HG03354 (cell line): Measurements from ENCODE around the gene PPP1R15B.
"Not testable (repeated sequence)": the region's sequence is repeated elsewhere in the genome, so short reads cannot be mapped to it uniquely, and the experiment has no call there.

Experiments
- ATAC-seq: cut with Tn5 transposase; IDR thresholded peaks from one replicate; pipeline ENCODE4 v1.9.1; 2021; ENCODE audit warnings: mild to moderate bottlenecking; ENCODE audit not compliant: unreplicated experiment, poor library complexity, severe bottlenecking

PPP1R15B gene

DNA sequence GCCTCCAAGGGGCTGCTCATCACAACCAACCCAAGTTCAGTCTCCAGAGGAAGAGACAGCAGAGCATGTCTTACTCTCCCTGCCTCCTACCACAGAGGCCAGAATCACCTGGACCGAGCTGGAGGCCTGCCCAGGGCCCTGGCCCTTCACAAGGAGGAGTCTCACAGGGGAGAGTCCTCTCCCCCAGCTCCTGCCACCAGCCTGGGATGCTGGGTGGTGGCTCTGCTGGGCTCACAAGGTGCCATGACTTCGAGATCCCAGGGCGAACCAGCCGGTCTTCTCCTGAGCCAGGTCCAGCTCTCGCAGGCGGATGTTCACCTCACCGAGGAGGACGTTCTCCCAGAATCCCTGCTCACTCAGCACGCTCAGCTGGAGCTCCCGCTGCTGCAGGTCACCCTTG, 13.0 kb upstream of the PPP1R15B start:
- no peak for ATAC-seq

DNA sequence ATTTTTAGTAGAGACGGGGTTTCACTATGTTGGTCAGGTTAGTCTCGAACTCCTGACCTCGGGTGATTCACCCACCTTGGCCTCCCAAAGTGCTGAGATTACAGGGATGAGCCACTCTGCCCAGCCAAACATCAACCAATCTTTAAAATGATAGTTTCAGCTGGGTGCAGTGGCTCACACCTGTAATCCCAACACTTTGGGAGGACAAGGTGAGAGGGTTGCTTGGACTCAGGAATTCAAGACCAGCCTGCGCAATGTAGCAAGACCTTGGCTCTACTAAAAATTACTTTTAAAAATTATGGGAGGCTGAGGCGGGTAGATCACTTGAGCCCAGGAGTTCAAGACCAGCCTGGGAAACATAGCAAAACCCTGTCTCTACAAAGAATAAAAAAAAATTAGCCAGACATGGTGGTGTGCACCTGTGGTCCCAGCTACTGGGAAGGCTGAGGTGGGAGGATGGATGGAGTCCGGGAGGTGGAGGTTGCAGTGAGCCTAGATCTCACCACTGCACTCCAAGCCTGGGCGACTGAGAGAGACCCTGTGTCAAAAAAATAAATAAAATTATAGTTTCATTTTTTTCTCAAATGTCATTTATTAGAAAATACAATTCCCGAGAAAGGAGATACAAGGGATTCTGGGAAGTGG, 10.6 kb upstream of the PPP1R15B start:
- not testable (repeated sequence) for ATAC-seq

DNA sequence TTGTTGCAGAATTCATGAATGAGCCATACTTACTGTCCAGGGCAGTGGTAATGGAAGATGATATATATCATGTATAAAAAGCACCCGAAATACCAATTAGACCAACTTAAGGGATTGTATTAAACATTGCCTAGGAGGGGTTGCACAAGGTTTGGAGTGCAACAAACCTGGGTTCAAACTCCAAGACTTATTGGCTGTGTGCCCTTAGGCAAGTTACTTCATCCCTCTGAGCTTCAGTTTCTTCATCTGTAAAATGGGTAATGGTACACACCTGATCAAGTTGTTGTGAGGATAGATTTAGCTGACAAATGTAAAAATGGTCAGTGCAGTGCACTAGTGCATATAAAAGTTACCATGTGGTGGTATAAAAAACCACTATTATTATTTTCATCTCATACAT, 9.8 kb upstream of the PPP1R15B start:
- no peak for ATAC-seq

DNA sequence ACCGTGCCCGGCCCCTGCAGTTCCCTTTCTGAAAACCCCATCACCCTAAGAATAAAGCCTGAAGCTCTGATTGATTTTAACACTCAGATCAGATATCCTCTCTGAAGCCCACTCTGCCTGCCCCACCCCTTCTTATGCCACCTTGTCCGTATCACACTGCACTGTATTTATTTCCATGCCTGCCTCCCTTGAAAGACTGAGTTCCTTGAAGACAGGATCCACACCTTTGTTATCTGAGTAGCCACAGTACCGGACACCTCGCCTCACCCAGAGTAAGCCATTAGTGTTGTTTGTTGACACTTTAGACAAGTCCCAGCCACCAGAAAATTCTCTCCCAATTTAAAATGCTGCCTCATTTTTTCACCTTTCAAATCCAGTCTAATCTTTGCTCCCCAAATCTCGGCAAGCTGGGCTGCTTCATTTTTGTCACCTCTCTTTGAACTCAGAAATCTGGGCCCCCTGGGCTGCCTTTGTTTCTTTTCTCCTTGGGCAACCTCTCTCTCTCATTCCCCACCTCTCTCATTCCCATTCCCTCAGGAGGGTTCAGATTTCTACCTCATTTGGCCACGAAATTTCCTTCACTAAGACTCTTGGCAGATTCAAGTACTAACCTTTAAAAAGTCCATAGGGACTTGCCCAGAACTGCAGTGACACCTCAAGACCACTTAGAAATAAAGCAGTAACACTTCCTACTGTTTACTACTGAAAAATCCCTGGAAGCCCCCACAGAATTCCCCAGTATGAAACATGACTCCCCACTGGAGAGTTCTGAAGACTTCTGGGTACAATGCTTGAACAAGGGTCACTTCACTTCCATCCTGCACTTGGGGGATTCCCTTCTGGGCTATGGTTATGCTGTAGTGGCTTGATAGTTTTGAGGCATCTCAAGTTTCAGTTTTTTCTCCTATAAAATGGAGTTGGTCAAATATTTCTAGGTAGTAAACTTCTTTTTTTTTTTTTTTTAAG, 8.7 kb upstream of the PPP1R15B start:
- no peak for ATAC-seq

DNA sequence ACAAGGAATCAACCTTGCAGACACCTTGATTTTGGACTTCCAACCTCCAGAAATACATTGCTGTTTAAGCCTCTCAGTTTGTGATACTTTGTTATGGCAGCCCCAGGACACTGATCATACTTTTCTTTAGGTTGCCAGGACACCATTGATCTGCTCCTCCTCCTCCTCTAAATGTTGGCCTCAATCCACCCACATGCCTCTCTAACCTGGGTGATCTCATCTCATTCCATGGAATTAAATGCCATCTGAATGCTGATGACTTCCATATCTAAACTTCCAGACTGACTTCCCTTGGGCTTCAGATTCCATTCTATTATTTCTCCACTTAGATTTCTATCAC, 7.4 kb upstream of the PPP1R15B start:
- ATAC-seq: no peak

DNA sequence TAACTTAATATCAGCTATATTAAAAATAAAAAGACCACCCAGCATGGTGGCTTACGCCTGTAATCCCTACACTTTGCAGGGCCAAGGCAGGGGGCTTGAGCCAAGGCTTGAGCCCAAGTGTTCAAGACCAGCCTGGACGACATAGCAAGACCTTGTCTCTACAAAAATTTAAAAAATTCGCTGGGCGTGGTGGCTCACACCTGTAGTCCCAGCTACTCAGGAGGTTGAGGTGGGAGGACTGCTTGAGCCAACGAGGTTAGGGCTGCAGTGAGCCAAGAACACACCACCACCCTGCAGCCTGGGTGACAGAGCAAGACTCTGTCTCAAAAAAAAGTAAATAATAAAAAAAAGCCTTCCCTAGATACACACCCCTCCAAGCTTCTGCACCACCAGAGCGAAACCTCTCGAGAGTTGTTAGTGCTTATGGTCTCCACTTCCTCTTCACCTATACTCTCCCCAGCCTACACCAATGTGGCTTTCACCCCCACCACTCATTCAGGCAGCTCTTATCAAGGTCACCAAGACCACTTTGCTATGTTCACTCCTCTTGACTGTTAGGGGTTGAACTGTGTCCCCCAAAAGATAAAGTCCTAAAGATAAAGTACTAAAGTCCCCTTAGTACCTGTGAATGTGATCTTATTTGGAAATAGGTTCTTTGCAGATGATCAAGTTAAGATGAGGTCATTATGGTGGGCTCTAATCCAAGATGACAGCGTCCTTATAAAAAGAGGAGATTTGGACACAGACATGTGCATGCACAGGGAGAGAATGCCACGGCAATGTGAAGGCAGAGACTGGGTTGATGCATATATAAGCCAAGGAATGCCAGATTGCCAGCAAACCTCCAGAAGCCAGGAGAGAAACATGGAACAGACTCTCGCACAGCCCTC, 6.8 kb upstream of the PPP1R15B start:
- ATAC-seq: no peak

DNA sequence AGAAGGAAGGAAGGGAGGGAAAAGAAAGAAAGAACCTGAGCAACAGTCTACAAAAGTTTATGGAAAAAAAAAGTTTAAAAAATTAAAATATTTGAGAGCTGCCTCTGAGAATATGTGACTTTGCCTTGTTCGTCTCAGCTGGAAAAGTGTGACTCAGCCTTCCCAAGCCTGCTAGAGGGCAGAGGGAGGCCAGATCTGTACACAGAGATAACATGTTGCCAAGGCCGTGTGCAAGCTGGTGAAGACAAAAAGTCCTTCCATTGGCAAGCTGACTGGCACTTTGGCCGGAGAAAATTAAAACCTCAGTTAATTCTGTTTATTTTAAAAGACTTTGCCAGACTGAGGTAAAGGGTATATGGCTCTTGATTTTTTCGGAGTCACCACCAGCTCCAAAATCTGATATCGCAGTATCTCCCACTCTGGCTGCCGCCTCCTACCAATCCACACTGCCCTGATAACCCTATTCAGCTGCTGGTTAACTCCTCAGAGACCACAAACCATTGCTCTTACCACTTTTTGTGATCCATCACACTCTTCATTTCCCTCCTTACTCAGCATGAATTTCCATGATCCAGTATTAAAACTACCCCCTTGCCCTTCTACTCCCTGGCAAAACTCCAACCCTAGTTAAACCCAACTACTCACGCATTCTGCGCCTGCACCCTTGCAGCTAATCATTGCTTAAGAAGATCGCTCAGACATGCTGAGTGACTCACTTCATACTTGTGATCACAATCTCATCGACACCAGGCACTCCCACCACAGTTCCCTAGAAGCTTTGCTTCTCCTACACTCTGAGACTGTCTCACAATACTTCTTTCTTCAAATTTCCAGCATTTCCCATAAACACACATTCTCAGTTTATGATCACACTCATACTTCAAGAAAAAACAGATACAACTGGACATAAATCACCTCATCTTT, 5.7 kb upstream of the PPP1R15B start:
- ATAC-seq: no peak

DNA sequence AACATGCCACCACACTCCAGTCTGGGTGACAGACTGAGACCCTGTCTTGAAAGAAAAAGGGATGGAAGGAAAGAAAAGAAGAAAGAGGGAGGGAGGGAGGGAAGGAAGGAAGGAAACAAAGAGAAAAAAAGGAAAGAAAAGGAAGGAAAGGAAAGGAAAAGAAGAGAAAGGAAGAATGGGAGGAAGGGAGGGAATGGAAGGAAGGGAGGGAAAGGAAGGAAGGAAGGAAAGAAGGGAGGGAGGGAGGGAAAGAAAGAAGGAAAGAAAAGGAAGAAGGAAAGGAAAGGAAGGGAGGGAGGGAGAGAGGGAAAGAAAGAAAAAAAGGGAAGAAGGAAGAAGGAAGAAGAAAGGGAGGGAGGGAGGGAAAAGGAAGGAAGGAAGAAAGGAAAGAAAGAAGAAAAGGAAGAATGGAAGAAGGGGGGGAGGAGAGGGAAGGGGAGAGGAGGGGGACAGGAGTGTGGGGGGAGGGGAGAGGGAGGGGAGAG, 5.0 kb upstream of the PPP1R15B start:
- ATAC-seq: no peak

DNA sequence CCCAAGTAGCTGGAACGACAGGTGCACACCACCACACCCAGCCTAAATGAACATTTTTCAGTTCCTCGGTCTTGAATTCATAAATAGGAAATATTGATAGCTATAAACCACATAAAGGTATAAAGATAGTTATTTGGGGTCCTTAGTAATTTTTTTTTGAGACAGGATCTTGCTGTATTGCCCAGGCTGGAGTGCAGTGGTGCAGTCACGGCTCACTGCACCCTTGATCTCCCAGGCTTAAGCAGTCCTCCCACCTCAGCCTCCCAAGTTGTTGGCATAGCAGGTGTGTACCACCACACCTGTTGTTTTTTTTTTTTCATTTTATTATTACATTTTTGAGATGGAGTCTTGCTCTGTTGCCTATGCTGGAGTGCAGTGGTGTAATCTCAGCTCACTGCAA, 3.7 kb upstream of the PPP1R15B start:
- ATAC-seq: no peak

DNA sequence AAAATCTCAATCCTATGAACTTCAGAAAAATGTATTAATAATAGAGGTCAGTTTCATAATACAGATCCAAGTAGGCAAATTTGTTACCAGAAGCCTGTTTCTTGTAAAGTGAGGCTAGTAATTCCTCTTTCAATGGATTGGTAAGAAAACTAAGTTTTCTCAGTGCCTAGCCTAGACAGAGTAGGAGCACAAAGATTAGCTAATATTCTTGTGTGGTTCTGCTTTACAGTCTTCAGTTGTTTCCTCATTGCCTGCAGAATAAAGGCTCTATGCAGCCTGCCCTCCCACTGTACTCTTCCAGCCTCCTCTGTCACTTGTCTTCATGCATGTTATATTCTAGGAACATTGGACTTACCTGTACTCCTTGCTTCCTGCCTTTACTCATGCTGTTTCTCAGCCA, 2.4 kb upstream of the PPP1R15B start:
- no peak for ATAC-seq

DNA sequence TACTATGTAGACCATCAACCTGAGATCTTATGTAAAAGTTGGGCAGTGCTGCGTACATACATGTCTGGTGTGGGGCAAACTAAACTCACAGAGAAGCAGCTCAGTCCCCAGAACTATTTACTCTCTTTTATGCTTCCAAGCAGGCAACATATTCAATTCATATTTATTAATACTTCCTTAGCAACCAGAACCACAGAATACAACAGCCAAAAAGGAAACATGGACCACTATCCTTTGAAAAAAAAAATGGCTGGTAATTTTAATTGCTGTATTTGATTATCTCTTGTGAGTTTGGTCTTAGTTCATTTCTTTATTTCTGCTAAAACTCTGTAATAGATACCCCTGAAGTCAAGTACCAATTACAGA, 1.5 kb upstream of the PPP1R15B start:
- ATAC-seq: no peak

DNA sequence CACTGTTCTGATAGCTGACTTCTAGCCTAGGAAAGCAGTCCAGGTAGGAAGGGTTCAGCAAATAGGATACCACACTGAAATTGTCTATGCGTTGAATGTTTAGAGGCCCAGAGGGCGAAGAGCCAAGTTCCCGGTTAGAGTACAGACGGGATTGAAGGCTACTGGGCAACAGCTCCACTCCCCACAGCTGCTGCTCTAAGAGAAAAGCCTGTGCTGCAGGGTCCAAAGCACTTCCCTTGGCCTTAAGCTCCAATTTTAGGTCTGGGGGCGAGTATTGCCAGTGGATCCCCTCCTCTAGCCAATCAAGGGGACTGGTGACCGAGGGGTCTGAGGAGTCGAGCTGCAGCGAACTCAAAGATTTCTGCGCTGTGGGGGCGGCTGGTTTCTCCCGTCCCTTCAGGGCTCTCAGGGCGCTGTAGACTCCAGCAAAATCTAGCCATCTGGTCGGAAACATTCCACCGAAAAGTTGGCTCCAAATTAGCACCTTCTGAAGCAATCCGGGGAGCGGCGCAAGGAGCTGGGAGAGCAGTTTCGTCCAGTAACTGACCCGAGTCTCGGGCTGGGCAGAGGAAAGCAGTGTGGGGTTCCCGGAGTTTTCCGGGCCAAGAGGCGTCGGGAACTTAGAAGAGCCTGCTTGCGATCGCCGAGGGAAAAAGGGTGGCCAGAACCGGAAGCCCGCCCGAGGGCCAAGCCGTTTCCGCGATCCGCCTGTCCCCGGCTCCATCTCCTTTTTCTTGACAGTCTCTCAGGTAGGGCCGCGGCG, 748 bp downstream of the PPP1R15B start:
- peak; percentile 31 for ATAC-seq

DNA sequence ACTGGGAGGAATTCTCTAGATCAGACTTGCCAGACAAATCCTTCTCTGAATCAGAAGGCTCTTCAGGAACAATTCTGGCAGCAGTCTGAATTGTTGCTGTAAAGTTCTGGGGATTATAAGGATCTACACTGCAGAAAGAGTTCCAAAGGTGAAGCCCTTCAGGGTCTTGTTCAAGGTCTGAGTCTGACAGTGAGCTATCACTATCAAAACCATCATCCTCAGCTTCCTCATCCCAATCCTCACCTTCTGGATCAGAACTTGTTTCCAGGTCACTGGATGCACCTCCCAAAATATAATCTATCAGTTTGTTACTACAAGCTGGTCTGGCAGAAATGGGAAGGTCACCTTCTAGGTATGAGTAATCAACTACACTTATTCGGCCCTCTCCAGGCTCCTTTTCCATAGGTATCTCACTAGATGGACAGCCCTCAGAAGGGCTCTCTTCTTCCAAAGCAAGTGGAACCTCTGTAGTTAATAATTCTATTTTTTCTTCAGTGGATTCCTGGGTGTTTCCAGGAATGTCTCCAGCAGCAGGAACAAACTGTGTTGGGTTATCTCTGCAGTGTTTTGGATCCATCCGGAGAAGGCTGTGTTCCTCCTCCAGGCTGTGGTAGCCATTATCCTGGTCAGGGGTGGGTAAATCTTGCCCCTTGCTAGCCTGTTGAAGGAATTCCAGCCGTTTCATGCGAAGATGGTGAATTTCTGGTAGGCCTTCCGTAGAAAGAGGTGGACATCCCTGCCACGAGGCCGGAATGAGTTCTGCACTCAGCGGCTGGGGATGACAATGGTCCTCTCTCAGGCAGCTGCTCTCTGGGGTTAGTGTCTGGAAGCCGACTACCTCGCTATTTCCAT, 1.6 kb downstream of the PPP1R15B start:
- no peak for ATAC-seq

DNA sequence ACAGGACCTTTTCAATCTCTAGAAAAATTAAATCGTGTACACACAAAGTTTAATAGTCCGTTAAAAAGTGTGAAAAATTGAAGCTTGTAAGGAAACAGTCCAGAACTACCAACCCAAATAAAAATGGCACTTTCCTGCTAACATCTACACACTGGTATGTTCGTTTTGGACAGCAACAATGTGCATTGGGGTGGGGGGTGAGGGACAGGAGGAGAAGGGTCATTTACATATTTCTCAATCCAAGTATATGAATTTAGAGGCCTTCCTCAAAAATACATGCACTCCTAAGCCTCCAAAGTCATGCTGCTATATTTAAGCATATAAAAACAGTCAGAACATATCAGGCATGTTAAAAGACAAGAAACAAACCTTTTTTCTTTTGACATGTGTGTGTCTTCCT, 2.5 kb downstream of the PPP1R15B start:
- ATAC-seq: no peak

DNA sequence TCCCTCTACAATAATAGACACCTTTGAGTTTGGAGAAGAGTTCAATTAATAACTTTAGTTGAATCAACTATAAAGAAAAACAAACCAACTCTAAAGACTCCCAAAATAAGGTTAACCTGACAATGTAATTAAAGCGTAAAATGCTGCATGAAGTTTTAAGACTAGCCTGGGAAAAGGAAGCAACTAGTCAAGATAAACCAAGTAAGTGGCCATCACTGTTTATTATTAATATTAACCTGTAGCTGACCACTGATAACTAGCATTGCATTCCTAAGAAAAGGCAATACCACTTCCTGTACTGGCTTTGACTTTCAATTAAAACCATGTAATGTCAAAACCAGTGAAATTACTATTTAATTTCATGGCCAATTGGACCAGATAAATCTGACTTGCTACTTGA, 3.0 kb downstream of the PPP1R15B start:
- ATAC-seq: no peak

DNA sequence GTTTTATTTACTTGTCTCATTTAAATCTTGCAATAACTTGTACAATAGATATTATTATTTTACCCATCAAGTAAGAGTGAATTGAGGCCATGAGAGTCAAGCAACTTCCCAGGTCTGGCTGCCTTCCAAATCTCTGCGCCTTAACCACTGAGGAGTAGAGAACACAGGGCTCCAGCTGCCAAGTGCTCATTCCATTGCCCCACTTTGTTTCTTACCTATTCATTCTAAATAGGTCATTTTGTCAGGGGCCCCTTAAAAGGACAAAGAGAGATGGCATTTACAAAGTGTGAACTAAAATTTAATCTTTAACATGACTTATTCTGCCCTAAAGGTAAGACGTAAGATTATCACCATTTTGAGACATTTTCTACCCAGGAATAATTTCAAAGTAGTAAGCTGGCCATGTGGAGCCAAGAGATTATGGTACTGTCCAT, 3.5 kb downstream of the PPP1R15B start:
- no peak for ATAC-seq

DNA sequence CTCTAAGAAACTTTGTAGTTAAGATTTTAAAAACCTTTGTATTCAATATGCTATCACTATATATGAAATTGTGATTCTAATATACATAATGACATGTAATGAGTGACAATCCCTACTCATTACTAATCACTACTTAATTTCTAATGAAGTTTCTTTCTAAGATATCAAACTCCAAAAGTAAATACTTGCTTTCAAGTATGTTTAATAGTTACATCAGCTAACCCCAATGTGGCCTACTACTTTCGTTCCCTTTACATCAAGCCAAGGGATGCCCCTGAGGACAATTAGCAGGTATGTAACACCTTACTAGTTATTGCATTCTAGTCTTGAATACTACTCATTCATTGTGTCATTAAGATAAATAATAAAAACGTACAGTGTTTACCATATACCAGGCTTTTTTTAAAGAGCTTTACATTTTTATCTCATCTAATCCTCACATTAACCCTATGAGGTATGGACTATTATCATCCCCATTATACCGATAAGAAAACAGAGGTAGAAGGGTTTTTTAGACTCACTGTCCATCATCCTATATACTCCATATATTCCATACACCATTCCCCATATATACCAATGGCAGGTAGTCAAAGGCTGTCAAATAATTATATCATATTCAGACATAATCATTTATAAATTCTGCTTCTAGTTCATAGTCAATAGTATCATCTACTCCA, 4.2 kb downstream of the PPP1R15B start:
- ATAC-seq: no peak
